ENCODE data around the gene CTBS. TPM values are rescaled to one million over a fixed set of nuclear protein-coding genes. Genes with fewer than 3 reads are reported as not detected.

Gene CTBS
- polyA plus RNA-seq, 1 donor from 2014 or later = 0.95 TPM

- no peak overlapping the region for H3K9ac ChIP-seq (ENCODE audit: low read length)
- no peaks in the 10 kb centered on the region for H3K27me3 ChIP-seq (ENCODE audit: insufficient read depth, low read depth, low read length)
- H2AFZ ChIP-seq (ENCODE audit: low read depth, low read length) = no peak overlapping the region
- no peak overlapping the region for H3K27ac ChIP-seq (ENCODE audit: low read length)
- no peaks in the 10 kb centered on the region for H3K36me3 ChIP-seq (ENCODE audit: insufficient read depth, low read length)
- TF ChIP-seq EZH2 (IDR thresholded peaks at IDR 0.05; ENCODE audit: borderline replicate concordance, insufficient read depth, low read length, poor library complexity, severe bottlenecking) (no peak), POLR2AphosphoS5 (IDR thresholded peaks at IDR 0.05) (no peak), TAF1 (IDR thresholded peaks at IDR 0.05; ENCODE audit: low read depth) (no peak), EP300 (conservative IDR thresholded peaks at IDR 0.05; ENCODE audit: poor library complexity, severe bottlenecking) (no peak), CTCF (IDR thresholded peaks at IDR 0.05; ENCODE audit: poor library complexity, severe bottlenecking) (no peak), RAD21 (conservative IDR thresholded peaks at IDR 0.05) (no peak), MXI1 (conservative IDR thresholded peaks at IDR 0.05; ENCODE audit: poor library complexity, severe bottlenecking) (no peak), REST (IDR thresholded peaks at IDR 0.05; ENCODE audit: borderline replicate concordance) (no peak), SMC3 (conservative IDR thresholded peaks at IDR 0.05; ENCODE audit: poor library complexity) (no peak)
- no peaks in the 10 kb centered on the region for H3K79me2 ChIP-seq (replicated peaks; ENCODE audit: insufficient read depth, low read length)
- no peaks in the 10 kb centered on the region for H3K9me2 ChIP-seq (ENCODE audit: insufficient read depth, low read length)
- H3K4me3 ChIP-seq (ENCODE audit: low read length) = no peak overlapping the region
- H3K4me2 ChIP-seq (ENCODE audit: low read length) = no peak overlapping the region
- H4K20me1 ChIP-seq (ENCODE audit: insufficient read depth) = no peaks in the 10 kb centered on the region
- H3K9me3 ChIP-seq (ENCODE audit: low read length) = no peaks in the 10 kb centered on the region
- no peaks in the 10 kb centered on the region for H3F3A ChIP-seq (ENCODE audit: insufficient read depth, low read length, poor library complexity, severe bottlenecking)
Measured at GRCh38 chr1:84539972-84540371, 34.3 kb downstream of the CTBS start.

- Histone ChIP-seq H3K9ac (ENCODE audit: low read length) (no peak overlapping the region), H3K9me2 (ENCODE audit: insufficient read depth, low read length) (no peaks in the 10 kb centered on the region), H2AFZ (ENCODE audit: low read depth, low read length) (no peak overlapping the region), H4K20me1 (ENCODE audit: insufficient read depth) (no peaks in the 10 kb centered on the region), H3K27ac (ENCODE audit: low read length) (no peak overlapping the region), H3K36me3 (ENCODE audit: insufficient read depth, low read length) (no peaks in the 10 kb centered on the region), H3K4me2 (ENCODE audit: low read length) (no peak overlapping the region), H3K79me2 (replicated peaks; ENCODE audit: insufficient read depth, low read length) (no peaks in the 10 kb centered on the region), H3F3A (ENCODE audit: insufficient read depth, low read length, poor library complexity, severe bottlenecking) (no peaks in the 10 kb centered on the region), H3K27me3 (ENCODE audit: insufficient read depth, low read depth, low read length) (no peaks in the 10 kb centered on the region), H3K9me3 (ENCODE audit: low read length) (no peaks in the 10 kb centered on the region), H3K4me3 (ENCODE audit: low read length) (no peak overlapping the region)
- TF ChIP-seq TAF1 (IDR thresholded peaks at IDR 0.05; ENCODE audit: low read depth) (no peak), POLR2AphosphoS5 (IDR thresholded peaks at IDR 0.05) (no peak), EP300 (conservative IDR thresholded peaks at IDR 0.05; ENCODE audit: poor library complexity, severe bottlenecking) (no peak)
Measured at GRCh38 chr1:84538599-84538998, 35.6 kb downstream of the CTBS start.

- Histone ChIP-seq H4K20me1 (ENCODE audit: insufficient read depth) (no peaks in the 10 kb centered on the region), H3K4me3 (ENCODE audit: low read length) (no peak overlapping the region), H3K79me2 (replicated peaks; ENCODE audit: insufficient read depth, low read length) (no peaks in the 10 kb centered on the region), H3K36me3 (ENCODE audit: insufficient read depth, low read length) (no peaks in the 10 kb centered on the region), H3K9ac (ENCODE audit: low read length) (no peak overlapping the region), H3K9me2 (ENCODE audit: insufficient read depth, low read length) (no peaks in the 10 kb centered on the region), H3K27ac (ENCODE audit: low read length) (no peak overlapping the region), H3F3A (ENCODE audit: insufficient read depth, low read length, poor library complexity, severe bottlenecking) (no peaks in the 10 kb centered on the region), H2AFZ (ENCODE audit: low read depth, low read length) (no peak overlapping the region), H3K27me3 (ENCODE audit: insufficient read depth, low read depth, low read length) (no peaks in the 10 kb centered on the region), H3K9me3 (ENCODE audit: low read length) (no peaks in the 10 kb centered on the region), H3K4me2 (ENCODE audit: low read length) (no peak overlapping the region)
- TF ChIP-seq RAD21 (conservative IDR thresholded peaks at IDR 0.05) (no peak), SMC3 (conservative IDR thresholded peaks at IDR 0.05; ENCODE audit: poor library complexity) (no peak), MXI1 (conservative IDR thresholded peaks at IDR 0.05; ENCODE audit: poor library complexity, severe bottlenecking) (no peak), TAF1 (IDR thresholded peaks at IDR 0.05; ENCODE audit: low read depth) (no peak), POLR2AphosphoS5 (IDR thresholded peaks at IDR 0.05) (no peak), REST (IDR thresholded peaks at IDR 0.05; ENCODE audit: borderline replicate concordance) (no peak), EZH2 (IDR thresholded peaks at IDR 0.05; ENCODE audit: borderline replicate concordance, insufficient read depth, low read length, poor library complexity, severe bottlenecking) (no peak), EP300 (conservative IDR thresholded peaks at IDR 0.05; ENCODE audit: poor library complexity, severe bottlenecking) (no peak), CTCF (IDR thresholded peaks at IDR 0.05; ENCODE audit: poor library complexity, severe bottlenecking) (no peak)
Measured at GRCh38 chr1:84525779-84526178, 48.5 kb downstream of the CTBS start.
